K562 (cell line): ENCODE measurements around the gene PSMB4.

Source experiments
- ARNT ChIP-seq, 2 experiments: fragments of 450-650 bp; IDR thresholded peaks; 2 replicates each; pipeline ENCODE4 v1.6.1; 2016; ENCODE audit warnings: mild to moderate bottlenecking in 1 of 2
- ZFP36 ChIP-seq: fragments of 150-350 bp; IDR thresholded peaks from 2 replicates; pipeline ENCODE4 v1.6.1; 2018; ENCODE audit warnings: low read length, low read depth; ENCODE audit not compliant: partially characterized antibody
- ZNF445 ChIP-seq: fragments of 250-450 bp; sonication (Bioruptor Pico); IDR thresholded peaks from 2 replicates; pipeline ENCODE4 v1.4.0; 2020; ENCODE audit warnings: low read depth, mild to moderate bottlenecking, moderate library complexity

DNA sequence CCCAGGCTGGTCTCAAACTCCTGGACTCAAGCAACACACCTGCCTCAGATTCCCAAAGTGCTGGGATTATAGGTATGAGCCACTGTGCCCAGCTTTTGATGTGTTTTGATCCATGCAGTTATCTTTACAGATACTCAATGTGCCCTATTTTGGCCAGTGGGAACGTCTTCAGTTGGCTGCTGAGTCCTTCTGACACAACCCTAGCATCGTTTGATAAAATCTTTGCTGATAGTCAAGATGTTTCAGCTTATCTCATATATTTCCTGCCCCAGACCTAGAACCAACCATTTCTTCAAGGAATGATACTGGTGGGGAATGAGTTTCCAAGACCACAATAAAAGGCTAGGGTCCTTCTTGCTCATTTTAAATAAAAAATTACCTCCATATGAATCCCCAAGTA lies 48.3 kb downstream of the PSMB4 start:
- no peak for TF ChIP-seq ARNT (IDR thresholded peaks at IDR 0.05)
- no peak for TF ChIP-seq ZNF445 (CRISPR knock-in tag)
- no peak for TF ChIP-seq ZFP36
